PC-3 (cell line): ENCODE data around the gene RRBP1.

Experiments used
- EZH2phosphoT487 ChIP-seq: fragments of 300-600 bp; sonication (generic); IDR thresholded peaks from 2 replicates; pipeline ENCODE4 v1.6.1; 2018; ENCODE audit warnings: mild to moderate bottlenecking, antibody characterized with exemption, low read length, borderline replicate concordance
- TF ChIP-seq, protein P1 (sequence below): fragments of 300-600 bp; sonication (generic); conservative IDR thresholded peaks from 2 replicates; pipeline ENCODE4 v1.5.1; 2017; ENCODE audit warnings: antibody characterized with exemption, low read depth, mild to moderate bottlenecking, low read length

DNA sequence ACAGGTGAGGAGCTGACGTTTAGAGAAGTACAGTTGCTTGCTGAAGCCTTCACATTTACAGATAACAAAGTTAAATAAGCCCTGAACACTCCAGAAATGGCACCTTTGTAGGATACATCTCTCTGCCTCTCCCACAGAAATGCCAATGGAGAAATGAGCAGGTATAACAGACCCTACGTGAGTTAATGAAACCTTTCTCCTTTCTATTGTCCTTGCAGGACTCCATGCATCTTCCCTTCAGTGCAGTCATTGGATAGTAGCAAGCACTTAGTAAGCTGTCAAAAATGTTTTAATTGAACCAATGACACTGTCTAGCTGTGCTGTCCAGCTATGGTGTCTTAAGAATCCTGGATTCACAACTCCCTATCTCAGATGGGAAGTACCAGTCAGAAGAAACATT, 8.1 kb upstream of the RRBP1 start:
- TF ChIP-seq, protein P1, sequence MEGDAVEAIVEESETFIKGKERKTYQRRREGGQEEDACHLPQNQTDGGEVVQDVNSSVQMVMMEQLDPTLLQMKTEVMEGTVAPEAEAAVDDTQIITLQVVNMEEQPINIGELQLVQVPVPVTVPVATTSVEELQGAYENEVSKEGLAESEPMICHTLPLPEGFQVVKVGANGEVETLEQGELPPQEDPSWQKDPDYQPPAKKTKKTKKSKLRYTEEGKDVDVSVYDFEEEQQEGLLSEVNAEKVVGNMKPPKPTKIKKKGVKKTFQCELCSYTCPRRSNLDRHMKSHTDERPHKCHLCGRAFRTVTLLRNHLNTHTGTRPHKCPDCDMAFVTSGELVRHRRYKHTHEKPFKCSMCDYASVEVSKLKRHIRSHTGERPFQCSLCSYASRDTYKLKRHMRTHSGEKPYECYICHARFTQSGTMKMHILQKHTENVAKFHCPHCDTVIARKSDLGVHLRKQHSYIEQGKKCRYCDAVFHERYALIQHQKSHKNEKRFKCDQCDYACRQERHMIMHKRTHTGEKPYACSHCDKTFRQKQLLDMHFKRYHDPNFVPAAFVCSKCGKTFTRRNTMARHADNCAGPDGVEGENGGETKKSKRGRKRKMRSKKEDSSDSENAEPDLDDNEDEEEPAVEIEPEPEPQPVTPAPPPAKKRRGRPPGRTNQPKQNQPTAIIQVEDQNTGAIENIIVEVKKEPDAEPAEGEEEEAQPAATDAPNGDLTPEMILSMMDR: no peak
- TF ChIP-seq EZH2phosphoT487: no peak
